ENCODE data around the gene PUSL1.

Gene PUSL1

DNA sequence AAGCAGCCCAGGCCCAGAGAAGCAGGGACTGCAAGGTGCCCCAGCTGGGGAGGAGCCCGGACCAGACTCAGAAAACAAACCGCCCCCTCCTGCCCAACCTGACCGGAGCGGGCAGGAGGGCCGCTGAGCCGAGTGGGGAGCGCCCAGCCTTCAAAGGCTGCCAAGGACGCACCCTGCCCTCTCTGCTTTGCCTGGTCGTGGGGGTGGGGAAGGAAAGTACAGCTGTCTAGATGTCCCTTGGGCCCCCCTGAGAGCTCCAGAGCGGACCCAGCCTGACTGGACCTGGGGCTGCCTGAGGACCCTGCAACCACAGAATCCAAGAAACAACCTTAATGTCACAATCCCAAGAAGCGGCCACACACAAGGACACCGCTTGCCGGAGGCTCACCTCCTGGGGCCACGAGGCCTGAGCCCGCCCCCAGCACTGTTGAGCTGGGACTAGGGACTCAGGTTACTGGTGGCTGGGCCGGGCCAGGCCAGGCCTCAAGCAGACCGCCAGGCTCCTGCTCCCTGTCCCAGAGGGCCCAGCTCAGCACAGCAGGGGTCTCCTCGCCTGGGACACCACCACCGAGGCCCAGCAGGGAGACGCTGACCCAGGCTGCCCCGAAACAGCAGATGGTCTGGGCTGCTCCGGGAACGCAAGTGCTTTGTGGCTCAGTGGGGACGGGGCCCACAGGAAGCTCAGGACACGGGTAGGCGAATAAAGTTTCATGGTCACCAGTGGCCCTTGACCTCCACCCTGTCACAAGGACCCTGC lies 39.4 kb downstream of the PUSL1 start:
- peak overlapping the region; percentile 88 for H3K27ac ChIP-seq
- TF ChIP-seq, protein P1, sequence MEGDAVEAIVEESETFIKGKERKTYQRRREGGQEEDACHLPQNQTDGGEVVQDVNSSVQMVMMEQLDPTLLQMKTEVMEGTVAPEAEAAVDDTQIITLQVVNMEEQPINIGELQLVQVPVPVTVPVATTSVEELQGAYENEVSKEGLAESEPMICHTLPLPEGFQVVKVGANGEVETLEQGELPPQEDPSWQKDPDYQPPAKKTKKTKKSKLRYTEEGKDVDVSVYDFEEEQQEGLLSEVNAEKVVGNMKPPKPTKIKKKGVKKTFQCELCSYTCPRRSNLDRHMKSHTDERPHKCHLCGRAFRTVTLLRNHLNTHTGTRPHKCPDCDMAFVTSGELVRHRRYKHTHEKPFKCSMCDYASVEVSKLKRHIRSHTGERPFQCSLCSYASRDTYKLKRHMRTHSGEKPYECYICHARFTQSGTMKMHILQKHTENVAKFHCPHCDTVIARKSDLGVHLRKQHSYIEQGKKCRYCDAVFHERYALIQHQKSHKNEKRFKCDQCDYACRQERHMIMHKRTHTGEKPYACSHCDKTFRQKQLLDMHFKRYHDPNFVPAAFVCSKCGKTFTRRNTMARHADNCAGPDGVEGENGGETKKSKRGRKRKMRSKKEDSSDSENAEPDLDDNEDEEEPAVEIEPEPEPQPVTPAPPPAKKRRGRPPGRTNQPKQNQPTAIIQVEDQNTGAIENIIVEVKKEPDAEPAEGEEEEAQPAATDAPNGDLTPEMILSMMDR (IDR thresholded peaks at IDR 0.05): no peak
- TF ChIP-seq ZFX (IDR thresholded peaks at IDR 0.05; ENCODE audit: borderline replicate concordance): no peak

DNA sequence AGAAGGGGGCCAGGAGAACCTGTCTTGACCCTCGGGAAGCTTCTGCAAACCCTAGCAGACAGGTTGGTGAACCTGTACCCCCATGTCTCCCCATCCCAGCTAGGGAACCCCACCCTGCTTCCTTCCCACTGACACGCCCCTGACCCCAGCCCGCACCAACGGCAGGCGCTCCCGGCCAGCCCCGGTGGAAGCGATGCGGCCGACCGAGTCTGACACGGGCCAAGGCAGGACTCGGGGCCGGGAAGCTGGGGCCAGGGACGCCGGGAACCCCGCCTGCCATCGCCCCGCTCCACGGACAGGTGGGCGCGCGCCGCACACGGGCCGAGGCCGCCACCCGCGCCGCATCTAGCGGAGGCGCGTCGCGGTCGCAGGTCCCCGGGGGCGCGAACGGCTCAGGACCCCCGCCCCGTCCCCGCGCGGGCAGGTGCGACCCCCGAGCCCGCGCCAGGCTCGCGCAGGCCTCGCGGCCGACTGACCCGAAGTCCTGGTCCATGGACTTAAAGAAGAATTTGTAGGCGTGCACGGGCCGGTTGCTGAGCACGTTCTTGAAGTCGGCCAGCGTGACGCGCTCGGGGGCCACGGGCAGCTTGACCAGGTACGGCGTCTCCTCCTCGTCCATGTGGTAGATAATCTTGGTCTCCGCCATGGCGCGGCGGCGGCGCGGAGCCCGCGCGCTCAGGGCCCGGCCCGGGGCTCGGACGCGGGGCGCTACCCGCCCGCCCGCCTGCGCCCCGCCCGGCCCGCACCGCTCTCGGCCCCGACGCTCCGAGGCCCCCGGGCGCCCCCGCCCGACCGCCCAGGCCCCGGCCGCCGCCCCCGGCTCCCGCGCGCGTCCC lies 40.2 kb downstream of the PUSL1 start:
- H3K27ac ChIP-seq: peak overlapping the region; percentile 88
- TF ChIP-seq, protein P1 (IDR thresholded peaks at IDR 0.05): no peak
- no peak for TF ChIP-seq ZFX (IDR thresholded peaks at IDR 0.05; ENCODE audit: borderline replicate concordance)

GRCh38 chr1:1349256-1350012 lies 41.0 kb downstream of the PUSL1 start, which contains the start of gene DVL1:
TSS of gene DVL1 (minus strand) at chr1:1349418. CDS start at chr1:1349065, 353 bp downstream.
- peak within 1 kb of the TSS; percentile 88 for H3K27ac ChIP-seq
- TF ChIP-seq, protein P1 (IDR thresholded peaks at IDR 0.05): peak; percentile 75
- no peak for TF ChIP-seq ZFX (IDR thresholded peaks at IDR 0.05; ENCODE audit: borderline replicate concordance)

DNA sequence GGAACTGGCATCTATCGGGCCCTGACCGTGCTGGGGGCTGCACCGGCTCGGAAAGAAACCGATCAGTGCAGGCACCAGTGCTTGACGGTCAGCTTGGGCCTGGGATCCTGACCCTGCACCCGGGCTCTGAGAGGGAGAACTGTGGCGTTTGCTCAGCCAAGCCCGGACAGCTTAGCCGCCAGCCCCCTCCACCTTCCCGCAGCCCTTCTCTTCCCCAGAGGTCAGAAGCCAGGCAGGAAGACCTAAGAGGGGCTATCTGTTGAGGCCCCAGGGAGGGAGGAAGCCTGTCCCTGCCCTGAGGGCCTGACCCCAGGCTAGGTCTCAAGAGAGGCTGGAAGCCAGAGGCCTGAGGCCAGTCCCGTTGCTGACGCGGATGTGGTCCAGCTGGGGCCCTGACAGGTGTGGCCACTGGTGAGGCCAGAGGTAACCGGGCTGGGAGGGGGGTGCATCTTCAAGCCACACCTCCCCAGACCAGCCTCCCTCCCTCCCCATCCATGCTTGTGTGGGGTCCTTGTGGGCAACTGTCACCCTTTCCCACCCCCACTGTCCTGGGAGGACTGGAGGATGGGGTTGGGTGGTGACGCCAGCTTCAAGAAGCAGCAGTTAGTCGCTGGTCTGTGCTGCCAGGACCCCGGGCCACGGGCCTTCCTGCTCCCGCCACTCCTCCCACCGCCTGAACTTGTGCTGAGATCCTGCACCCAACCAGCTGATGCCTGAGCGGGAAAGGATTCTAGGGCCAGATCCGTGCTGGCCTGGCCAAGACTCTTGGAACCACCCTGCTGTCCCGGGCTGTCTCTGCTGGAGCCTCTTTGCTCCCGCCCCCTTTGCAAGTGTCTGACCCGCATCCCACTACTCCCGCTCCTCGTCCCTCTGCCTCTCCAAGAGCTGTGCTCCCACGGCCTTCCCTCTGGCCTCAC lies 43.4 kb downstream of the PUSL1 start:
- TF ChIP-seq, protein P1 (IDR thresholded peaks at IDR 0.05): no peak
- TF ChIP-seq ZFX (IDR thresholded peaks at IDR 0.05; ENCODE audit: borderline replicate concordance): no peak
- H3K27ac ChIP-seq: peak overlapping the region; percentile 47

GRCh38 chr1:1352786-1353388 lies 44.5 kb downstream of the PUSL1 start:
- peak overlapping the region; percentile 47 for H3K27ac ChIP-seq
- TF ChIP-seq, protein P1 (IDR thresholded peaks at IDR 0.05): no peak
- no peak for TF ChIP-seq ZFX (IDR thresholded peaks at IDR 0.05; ENCODE audit: borderline replicate concordance)
